Cerebellar nuclear complex (tissue), 1 donor: Measurements from ENCODE around the gene KIAA0513.
A peak's percentile ranks its signal among the peaks of the same experiment; 100 is the strongest.
"Not testable (repeated sequence)": the region's sequence is repeated elsewhere in the genome, so short reads cannot be mapped to it uniquely, and the experiment has no call there.

ENCODE experiments used
- DNase-seq, 2 experiments: peaks; one replicate each; lab custom pipeline; 2025; lab: John Stamatoyannopoulos, UW

Gene KIAA0513

DNA sequence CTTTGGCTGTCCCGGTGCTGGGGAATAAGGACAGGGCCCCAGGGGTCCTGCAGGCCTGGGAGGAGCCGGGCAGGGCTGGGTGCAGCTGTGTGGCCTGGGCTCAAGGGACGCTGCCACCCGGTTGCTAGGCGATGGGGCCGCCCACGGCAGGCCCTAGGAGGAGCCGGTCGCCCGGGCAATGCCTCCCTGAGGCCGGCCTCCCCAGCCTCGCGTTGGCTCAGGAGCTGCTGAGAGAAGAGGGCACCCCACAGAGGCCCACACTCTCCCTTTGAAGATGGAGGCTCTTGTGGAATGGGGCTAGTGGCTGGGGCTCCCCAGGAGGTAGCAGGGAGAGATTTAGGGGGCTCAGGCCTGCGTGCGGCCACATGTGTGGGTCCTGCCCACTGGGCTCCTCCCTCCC, 84.8 kb downstream of the KIAA0513 start, which contains the start of gene CIBAR2:
CIBAR2 (minus strand) TSS at position 109 of the 400 bp plus-strand sequence. CDS start 120 bp downstream, outside the sequence.
- no peak for DNase-seq

DNA sequence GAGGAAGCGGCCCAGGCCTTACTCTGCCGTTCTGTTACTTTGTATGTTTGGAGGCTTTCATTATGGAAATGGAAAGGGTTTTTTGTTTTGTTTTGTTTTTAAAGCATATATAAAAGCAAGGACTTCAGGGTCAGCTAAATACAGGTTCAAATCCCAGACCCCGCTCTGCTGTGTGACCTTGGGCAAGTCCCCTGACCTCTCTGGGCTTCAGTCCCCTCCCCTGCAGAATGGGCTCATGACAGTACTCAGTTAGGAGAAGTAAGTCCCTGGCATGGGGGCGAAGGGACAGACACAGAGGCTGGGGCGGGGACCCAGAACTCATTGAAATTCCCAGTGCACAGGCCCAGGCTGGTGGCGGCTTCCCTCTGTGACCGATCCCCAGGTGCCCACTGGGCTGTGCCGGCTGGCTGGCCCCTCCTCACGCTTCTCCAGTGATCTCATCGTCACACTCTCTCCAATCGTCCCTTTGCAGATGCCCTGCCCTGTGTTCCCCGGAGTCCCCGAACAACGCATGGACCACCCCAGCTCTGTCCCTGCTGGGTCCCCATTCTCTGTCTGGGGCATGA, 85.7 kb downstream of the KIAA0513 start:
- DNase-seq, result no peak

DNA sequence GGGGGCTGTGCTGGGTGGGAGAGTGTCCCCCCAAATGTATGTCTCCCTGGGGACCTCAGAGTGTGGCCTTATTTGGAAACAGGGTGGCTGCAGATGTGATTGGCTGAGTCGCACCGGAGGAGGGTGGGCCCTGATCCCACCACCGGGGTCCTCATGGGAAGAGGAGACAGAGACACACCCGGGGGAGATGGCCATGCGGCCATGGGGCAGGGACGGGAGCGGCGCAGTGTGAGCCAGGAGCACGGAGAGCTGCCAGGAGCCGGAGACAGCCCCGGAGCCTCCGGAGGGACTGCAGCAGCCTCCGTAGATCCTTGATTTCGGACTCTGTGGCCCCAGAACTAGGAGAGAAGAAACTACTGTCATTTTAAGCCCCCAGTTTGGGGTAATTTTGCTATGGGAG, 86.3 kb downstream of the KIAA0513 start:
- no peak for DNase-seq

DNA sequence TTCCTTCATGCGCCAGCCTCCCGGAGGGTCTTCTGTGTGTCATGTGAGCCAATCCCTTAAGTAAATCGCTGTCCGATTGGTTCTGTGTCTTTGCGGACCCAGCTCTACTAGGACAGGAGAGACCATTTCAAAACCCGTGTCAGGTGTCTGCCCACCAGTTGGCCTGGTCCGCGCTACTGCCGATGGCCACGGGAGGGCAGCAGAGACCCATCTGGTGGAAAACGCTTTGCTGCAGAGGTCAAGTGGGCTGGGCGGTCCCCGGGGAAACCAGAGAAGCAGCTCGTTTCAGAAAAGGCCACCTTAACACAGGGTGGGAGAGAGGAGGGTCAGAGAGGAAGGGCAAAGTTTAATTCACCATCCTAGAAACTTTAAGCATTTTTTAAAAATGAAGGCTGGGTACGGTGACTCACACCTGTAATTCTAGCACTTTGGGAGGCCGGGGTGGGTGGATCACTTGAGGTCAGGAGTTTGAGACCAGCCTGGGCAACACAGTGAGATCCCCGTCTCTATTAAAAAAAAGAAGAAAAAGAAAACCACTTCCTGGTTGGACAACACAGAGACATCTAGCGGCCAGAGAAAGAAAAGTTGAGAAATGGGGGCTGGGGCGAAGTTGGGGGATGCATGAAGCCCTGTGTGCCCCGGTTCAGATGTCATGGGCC, 87.4 kb downstream of the KIAA0513 start:
- peak in 1 of 2 experiments; percentile 38 for DNase-seq

DNA sequence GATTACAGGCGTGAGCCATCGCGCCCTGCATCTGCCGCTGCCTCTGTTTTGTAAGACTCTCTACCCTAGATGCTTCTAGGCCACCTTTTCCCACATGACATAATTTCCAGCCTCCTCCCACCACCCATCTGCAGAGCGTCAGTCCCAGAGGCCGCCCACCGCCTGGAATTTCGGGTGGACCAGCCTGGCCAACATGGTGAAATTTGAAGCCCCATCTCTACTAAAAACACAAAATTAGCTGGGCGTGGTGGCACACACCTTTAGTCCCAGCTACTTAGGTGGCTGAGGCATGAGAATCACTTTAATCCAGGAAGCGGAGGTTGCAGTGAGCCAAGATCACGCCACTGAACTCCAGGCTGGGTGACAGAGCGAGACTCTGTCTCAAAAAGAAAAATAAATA, 89.8 kb downstream of the KIAA0513 start:
- DNase-seq, result no peak

DNA sequence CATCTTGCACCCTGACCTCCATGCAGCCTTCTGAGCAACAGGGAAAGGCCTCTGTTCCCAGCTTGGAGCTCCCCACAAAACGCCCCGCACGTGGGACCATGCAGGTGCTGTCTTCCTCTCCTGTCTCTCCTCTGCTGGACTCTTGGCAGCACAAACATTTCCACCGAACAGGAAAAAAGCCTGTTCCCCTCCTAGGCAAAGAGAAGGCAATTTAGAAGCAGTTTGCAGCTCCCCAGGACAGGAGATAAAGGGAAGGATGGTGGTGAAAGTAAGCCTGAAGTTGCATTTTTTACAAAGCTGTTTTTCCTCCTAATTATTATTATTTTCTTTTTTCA, 92.4 kb downstream of the KIAA0513 start:
- DNase-seq, result peak; percentile 25 to 56

DNA sequence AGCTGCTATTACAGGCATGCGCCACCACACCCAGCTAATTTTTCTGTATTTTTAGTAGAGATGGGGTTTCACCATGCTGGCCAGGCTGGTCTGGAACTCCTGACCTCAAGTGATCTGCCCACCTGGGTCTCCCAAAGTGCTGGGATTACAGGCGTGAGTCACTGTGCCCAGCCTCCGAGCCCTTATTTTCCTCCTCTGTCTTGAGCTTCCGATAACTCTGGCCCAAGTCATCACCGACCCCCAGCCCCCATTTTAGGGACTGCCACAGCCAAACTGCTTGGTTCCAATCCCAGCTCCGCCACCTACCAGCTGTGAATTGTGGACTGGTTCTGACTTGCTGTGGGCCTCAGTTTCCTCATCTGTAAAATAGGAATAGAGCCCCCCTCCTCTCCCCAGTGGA, 95.8 kb downstream of the KIAA0513 start:
- not testable (repeated sequence) for DNase-seq

DNA sequence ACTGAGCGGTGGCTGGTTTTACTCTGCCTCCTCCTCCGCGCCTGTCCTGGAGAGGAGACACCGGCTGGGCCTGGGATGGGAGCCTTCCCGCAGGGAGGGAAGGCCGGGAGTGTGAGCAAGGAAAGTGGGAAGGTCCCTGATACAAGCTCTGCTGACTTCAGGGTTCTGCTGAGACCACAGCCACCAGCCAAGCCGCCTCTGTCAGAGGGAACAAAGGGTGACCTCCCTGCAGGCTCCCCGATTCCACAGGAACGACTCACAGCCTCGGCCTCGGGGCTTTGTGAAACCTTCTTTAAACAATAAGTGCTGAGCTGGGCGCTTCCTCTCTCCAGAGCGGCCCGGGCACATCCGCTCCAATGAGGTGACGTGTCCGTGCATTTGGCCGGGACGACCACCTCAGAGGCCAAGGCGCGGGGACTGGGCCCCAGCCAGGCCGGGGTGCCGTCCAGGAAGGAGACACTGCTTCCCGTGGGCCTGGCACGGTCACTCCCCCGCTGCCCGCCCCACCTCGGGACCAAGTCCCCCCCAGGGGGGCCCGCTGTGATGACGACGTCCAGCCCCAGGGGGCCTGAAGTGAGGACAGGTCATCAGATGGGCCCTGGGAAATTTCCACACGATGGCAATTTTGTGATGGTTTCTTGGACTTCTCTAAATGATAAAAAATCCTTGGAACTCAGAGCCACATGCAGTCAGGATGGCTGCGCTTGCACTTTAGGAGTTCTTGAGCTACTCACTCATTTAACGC, 96.5 kb downstream of the KIAA0513 start:
- DNase-seq, result no peak

DNA sequence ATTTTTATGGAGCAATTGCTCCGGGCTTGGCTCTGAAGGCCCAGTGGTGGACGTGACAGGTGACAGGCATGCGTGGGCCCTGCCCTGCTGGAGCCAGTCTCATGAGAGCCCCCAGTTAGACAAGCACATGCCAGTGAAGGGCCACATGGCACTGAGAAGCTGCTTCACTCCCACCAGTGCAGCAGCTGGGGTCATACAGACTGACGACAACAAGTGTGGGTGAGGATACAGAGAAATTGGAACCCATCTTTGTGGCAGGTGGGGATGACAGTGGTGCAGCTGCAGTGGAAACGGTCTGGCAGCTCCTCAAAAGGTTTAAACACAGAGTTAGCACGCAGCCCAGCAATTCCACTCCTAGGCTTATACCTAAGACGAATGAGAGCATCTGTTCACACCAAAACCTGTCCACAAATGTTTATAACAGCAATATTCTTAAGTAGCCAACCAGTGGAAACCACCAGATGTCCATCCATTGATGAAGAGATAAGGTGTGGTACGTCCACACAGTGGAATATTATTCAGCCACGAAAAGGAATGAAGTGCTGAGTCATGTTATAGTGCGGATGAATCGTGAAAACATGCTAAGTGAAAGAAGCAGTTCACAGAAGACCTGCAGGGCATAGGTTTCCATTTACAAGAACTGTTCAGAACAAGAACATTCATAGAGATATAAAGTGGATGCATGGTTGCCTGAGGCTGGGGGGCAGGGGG, 97.2 kb downstream of the KIAA0513 start:
- DNase-seq, result no peak

DNA sequence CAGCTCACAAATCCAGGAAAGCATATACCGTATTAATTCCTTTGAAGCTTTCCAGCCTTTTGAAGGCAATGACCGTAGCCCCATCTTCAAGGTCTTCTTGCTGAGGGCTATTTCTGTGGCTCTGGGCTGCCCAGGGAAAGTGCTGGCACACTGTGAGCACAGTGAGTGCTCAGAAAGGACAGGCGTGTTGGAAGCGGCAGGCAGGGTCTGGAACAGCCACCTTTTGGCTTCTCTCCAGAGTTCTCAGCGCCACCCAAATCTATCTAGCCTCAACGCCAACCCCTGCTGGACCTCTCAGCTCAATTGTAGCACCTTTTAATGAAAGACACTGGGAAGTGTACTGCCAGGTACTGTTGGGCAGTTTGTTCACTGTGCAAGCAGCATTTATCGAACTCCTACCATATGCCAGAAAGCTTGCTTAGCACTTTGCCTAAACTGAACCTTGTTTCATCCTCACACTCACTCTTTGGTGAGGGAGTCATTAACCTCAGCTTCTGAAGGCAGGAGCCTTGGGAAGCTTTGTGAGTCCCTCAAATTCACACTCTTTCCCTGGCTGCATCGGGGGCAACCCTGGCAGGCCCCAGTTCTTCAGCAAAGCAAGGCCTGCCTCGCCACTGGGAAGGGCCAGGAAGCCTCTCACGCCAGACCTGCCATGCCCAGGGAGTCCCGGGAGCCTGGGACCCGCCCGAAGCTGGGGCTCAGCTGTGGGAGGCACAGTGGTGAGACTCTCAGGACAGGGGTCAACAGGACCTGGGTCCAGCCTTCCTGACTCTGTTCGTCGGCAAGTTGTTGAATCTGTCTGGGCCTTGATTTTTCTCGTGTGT, 98.2 kb downstream of the KIAA0513 start:
- DNase-seq, result peak; percentile 66 to 79

DNA sequence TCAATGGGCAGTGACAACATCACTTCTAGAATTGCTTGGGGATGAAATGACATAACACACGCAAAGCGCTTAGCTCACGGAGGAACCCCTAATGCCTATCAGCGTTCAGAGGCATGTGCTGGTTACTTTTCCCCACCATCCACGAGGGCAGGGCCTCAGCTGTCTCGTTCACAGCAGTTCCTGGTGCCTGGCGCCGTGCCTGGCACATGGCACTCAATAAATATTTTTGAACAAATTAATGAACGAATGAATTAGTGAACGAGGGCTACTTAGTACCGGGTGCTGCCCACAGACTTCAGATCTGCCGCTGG, 98.8 kb downstream of the KIAA0513 start:
- DNase-seq, result no peak

DNA sequence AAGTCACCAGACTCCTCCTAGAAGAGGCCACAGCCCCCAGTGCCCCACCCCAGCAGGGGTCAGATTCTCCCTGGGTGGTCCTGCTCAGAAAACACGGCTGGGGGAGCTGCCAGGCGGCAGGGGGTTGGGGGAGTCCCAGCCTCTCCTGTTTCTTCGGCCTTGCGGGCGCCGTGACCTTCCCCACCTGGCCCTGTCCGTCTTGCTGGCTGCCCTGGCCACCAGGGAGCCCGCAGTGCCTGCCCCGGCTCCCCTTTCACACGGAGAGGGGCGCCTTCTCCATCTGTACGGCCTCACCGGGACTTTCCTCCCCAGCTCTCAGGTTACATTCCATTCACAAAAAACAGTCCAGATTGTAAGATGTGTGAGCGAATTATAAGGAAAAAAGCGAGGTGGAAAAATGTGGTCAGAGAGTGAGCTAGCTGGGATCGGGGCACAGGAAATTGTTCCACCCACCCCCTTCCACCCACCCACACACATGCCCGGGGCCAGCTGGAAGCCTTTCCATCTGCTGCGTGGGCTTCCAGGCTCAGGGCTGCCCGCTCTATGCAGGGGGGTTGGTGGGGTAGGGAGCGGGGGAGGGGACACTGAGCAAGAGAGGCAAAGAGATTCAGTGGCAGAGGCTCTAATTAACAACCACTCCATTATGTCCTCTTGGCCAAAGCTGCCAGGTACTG, 99.2 kb downstream of the KIAA0513 start:
- peak; percentile 62 to 88 for DNase-seq

DNA sequence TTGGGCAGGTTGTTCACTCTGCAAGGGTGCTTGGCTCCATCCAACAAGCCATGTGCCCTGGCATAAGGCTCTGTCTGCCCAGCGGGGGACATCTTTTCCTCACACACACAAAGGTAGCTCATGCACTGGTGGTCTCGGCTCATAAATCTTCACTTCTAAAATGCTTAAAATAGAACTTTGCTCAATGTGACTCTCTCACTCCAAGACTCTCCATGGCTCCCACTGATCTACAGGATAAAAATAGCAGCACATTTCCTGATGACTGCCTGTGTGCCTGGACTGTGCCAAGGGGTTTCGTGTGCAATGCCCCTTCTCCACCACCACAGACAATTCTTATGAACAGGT, 99.8 kb downstream of the KIAA0513 start:
- DNase-seq, result peak in 1 of 2 experiments; percentile 88

DNA sequence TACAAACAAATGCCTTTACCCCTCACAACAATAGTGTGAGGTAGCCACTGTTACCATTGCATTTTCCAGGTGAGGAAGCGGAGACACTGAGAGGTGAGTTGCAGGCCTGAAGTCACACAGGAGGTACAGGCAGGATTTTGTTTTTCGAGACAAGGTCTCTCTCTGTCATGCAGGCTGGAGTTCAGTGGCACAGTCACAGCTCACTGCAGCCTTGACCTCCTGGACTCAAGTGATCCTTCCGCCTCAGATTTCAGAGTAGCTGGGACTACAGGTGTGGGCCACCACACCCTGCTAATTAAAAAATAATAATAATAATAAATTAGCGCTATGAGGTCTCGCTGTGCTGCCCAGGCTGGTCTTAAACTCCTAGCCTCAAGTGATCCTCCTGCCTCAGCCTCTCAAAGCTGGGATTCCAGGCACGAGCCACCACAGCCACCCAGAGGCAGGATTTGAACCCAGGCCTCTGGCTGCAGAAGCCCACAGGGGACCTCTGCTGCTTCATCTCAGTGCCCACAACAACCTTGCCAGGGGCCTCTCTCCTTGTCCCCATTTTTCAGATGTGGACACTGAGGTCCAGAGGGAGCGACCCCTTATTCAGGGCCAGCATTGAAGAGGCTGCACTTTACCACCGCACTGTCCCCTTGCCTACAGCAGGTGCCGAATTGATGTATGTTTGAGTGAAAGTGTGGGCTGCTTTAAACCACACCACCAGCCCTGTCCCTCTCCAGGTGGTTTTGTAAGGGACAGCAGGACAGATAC, 100.7 kb downstream of the KIAA0513 start:
- DNase-seq, result no peak

DNA sequence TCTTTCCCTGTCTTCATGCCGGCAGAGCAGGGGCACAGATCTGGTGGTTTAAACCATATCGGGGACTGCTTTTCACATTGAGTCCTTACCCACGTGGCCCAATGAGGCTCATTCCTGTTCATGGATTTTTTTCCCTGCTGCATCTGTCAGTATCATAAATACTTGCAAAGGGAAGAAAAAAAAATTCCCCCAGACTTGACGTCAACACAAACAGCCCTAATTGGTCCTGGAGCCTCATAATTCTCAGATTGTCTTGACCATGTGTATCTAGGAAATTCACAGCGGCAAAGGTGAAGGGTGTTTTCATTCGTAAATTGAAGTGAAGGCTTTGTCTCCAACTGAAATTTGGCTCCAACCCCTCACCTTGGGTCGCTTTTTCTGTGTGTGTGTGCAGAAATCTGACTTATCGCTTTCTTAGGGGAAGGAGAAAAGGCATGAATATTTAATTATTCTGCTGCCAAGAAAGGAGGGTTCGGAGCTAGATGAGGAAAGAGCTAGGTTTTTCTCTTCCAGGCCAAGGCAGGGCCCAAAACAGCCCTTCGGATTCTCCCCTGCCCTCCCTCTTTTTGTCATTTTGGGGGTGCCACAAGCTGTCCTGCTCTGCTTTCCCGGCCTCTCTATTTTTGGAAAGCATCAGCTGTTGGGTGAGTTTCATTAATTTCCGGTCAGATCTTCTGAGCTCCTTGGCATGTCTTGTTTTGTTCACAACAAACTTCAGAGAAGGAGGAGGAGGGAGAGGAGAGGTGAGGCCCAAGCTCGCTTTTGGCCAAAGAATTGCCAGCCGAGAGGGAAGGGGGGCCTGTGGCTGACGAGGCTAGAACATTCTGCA, 102.5 kb downstream of the KIAA0513 start:
- no peak for DNase-seq

DNA sequence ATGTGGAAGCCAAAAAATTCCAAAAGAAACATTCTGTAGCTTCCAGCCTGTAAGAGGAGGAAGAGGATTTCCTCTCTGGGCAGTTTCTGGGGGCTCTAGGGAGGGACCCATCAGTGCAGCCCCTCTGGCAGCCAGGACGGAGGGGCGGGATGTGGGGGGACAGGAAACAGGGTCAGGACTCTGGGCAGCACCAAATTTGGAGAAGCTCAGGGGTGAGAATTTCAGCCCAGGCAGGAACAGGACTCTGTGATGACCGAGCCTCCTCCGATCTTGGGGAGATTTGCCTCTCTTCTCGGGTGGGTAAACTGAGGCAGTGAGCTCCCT, 103.1 kb downstream of the KIAA0513 start:
- no peak for DNase-seq

DNA sequence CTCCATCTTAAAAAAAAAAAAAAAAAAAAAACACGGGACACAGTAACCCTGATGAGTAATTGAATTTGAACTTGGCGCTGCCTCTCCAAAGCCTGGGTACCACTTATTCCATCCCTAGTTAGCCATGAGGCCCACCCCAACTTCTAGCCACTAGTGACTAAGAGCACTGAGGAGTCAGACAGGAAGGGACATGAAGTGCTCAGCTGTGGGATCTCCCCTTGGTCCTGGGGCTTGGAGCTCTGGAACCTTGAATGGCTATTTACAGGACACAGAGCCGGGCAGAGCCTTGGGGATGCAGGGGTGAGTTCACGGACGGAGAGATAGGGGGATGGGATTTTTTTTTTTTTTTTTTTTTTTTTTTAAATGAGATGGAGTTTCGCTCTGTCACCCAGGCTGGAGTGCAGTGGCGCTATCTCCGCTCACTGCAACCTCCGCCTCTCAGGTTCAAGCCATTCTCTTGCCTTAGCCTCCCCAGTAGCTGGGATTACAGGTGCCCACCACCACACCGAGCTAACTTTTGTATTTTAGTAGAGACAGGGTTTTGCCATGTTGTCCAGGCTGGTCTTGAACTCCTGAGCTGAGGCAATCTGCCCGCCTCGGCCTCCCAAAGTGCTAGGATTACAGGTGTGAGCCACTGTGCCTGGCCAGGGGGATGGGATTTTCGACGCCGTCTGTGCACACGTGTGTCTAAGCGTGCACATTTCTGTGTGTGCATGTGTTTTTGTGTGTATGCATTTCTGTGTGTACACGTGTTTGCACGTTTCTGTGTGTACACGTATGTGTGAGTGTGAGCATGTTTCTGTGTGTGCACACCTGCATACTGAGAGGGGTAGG, 105.1 kb downstream of the KIAA0513 start:
- no peak for DNase-seq

DNA sequence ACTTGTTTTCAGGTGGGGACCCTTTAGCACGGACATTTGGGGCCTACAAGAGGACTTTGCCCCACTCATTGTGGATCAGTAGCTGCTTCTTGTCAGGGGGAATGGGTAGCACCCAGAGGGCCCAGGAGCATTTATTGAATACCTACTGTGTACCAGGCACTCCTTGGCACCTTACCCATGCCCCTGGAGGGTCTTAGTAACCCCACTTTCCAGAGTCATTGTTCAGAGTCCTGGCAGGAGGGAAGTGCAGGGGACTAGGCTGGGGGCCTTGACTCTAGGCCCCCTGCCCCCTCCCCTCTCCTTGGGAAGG, 105.7 kb downstream of the KIAA0513 start:
- DNase-seq, result no peak

DNA sequence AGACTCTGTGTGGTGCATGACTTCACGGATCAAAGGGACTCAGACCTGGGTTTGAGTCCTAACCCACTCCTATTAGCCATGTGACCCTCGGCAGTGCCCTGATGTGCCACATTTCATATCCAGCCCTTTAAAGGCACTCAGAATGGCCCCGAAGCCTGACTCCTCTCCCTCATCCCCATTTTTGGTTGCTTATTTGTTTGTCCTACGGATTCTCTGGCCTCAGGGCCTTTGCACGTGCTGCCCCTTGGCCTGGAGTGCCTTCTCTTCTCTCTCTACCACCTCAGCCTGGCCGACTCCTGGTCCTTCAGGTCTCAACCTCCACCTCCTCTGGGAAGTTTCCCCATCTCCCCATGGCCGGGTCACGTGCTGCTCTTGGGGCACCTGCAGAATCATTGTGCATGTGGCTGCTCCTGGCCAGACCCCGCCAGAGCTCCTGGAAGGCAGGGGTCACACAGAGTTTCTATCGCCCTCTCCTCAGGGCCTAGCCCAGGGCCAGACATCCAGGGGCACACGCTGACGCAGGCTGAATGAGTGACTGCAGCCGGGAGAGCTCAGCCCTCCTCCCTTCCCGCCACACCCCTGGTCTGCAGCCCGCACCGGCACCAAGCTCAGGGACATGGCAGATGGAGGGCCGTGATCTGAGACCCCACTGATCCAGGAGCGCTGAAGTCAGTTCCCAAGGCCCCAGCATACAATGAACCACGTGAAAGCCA, 106.6 kb downstream of the KIAA0513 start:
- DNase-seq, result no peak
